Uterus (tissue), 2 donors: Measurements from ENCODE around the gene PLEKHJ1.

Source experiments
- POLR2A ChIP-seq, 2 donors: fragments of 450-650 bp; IDR thresholded peaks; one replicate each; pipeline ENCODE4 v1.6.1; 2016; ENCODE audit warnings: antibody characterized with exemption in 2 of 2, mild to moderate bottlenecking in 1 of 2, moderate library complexity in 1 of 2
- TF ChIP-seq, protein P1 (sequence below), 4 experiments: fragments of 200-600 bp in 2 of 4; fragments of 450-650 bp in 2 of 4; sonication (generic) in 2 of 4; IDR thresholded peaks; one replicate each; pipeline ENCODE4 v1.5.1; 2016 to 2019; ENCODE audit warnings: antibody characterized with exemption in 4 of 4, mild to moderate bottlenecking in 2 of 4, moderate library complexity in 1 of 4

DNA sequence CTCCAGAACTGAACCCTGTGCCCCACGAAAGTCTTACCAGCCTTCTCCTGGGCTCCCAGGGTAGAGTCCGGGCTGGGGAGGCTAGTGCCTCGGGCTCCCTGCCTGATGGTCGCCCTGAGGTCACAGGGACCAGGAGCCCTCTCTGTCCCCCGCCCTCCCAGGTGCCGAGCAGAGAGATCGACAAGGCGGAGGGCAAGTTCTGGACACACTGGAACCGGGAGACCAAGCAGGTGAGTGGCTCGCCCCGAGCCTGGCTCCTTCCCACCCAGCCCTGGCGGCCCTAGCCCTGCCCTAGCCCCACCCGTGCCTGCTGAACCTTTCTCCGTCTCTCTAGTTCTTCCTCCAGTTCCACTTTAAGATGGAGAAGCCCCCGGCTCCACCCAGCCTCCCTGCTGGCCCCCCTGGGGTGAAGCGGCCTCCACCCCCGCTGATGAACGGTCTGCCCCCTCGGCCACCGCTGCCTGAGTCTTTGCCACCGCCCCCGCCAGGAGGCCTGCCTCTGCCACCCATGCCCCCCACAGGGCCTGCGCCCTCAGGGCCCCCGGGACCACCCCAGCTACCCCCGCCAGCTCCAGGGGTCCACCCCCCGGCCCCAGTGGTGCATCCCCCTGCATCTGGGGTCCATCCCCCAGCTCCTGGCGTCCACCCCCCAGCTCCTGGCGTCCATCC lies 11.4 kb upstream of the PLEKHJ1 start:
- TF ChIP-seq, protein P1, sequence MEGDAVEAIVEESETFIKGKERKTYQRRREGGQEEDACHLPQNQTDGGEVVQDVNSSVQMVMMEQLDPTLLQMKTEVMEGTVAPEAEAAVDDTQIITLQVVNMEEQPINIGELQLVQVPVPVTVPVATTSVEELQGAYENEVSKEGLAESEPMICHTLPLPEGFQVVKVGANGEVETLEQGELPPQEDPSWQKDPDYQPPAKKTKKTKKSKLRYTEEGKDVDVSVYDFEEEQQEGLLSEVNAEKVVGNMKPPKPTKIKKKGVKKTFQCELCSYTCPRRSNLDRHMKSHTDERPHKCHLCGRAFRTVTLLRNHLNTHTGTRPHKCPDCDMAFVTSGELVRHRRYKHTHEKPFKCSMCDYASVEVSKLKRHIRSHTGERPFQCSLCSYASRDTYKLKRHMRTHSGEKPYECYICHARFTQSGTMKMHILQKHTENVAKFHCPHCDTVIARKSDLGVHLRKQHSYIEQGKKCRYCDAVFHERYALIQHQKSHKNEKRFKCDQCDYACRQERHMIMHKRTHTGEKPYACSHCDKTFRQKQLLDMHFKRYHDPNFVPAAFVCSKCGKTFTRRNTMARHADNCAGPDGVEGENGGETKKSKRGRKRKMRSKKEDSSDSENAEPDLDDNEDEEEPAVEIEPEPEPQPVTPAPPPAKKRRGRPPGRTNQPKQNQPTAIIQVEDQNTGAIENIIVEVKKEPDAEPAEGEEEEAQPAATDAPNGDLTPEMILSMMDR (IDR thresholded peaks at IDR 0.05), result no peak
- TF ChIP-seq POLR2A (IDR thresholded peaks at IDR 0.05), result no peak
